Small intestine (tissue), 7 donors: ENCODE measurements around the gene TESK1. TPM values are rescaled to one million over a fixed set of nuclear protein-coding genes. Genes with fewer than 3 reads are reported as not detected.
A peak's percentile ranks its signal among the peaks of the same experiment; 100 is the strongest.

Source experiments
- DNase-seq, 2 donors: peaks; one replicate each; pipeline versions ENCODE4 v3.0.0 to v3.0.0-alpha.2; 2013
- FAIRE-seq: peaks from 2 replicates; lab custom pipeline; 2012; peaks lifted over from hg19 to GRCh38; lab: Jason Lieb, UNC
- H3K27ac ChIP-seq, 3 donors: one replicate each; pipeline ENCODE4 v1.5.1; 2013; ENCODE audit warnings: low read length in 2 of 3, mild to moderate bottlenecking in 2 of 3, control low read depth in 1 of 3, inconsistent platforms in 1 of 3, low read depth in 1 of 3, moderate library complexity in 1 of 3
- H3K27me3 ChIP-seq, 3 donors: one replicate each; pipeline ENCODE4 v1.6.1; 2013; ENCODE audit warnings: low read length in 3 of 3, inconsistent platforms in 1 of 3; ENCODE audit not compliant: control insufficient read depth in 3 of 3, insufficient read depth in 3 of 3
- H3K36me3 ChIP-seq, 3 donors: one replicate each; pipeline ENCODE4 v1.6.1; 2013; ENCODE audit warnings: low read length in 3 of 3, inconsistent platforms in 1 of 3, low read depth in 1 of 3, mild to moderate bottlenecking in 1 of 3, moderate library complexity in 1 of 3; ENCODE audit not compliant: control insufficient read depth in 3 of 3, insufficient read depth in 2 of 3
- H3K4me1 ChIP-seq, 3 donors: one replicate each; pipeline ENCODE4 v1.6.1; 2013; ENCODE audit warnings: low read length in 2 of 3, inconsistent platforms in 1 of 3, low read depth in 1 of 3, mild to moderate bottlenecking in 1 of 3, moderate library complexity in 1 of 3; ENCODE audit not compliant: control insufficient read depth in 3 of 3, insufficient read depth in 2 of 3
- H3K4me3 ChIP-seq, 3 donors: one replicate each; pipeline ENCODE4 v1.5.1; 2013; ENCODE audit warnings: low read length in 3 of 3, control low read depth in 1 of 3, inconsistent platforms in 1 of 3, low read depth in 1 of 3, mild to moderate bottlenecking in 1 of 3, moderate library complexity in 1 of 3
- H3K9me3 ChIP-seq, 2 donors: one replicate each; pipeline ENCODE4 v1.6.1; 2013; ENCODE audit warnings: low read depth in 1 of 2, low read length in 1 of 2; ENCODE audit not compliant: control insufficient read depth in 2 of 2, insufficient read depth in 1 of 2
- WGBS, 3 donors: extraction: QIAGEN DNeasy Blood & Tissue Kit; methylation state at CpG; one replicate each; pipeline ENCODE4 v1.1.7; 2013; 5-methylcytosine and 5-hydroxymethylcytosine counted together
- polyA plus RNA-seq, 4 donors: library from polyadenylated mRNA; stranded (reverse) in 3 of 4; unstranded in 1 of 4; fragments of 200-250 nt in 3 of 4; fragments of 120-200 nt in 1 of 4; gene quantifications; one replicate each; pipeline versions ENCODE4 v1.2.1 to v1.2.3, GENCODE V29; 2013
- donor health status: healthy with polysubstance abuse.
- donor health status: control.
- donor health status: control.
- donor health status: Bipolar disorder and iron deficiency.
- donor health status: healthy.

Gene TESK1
- polyA plus RNA-seq, 4 donors: 22.4 to 53.0 (median 43.1) TPM

- Histone ChIP-seq H3K27ac (no peak overlapping the region), H3K9me3 (no peaks in the 10 kb centered on the region), H3K27me3 (no peaks in the 10 kb centered on the region), H3K4me3 (no peak overlapping the region), H3K36me3 (peaks cover 0 to 56% (median 0%) of the 10 kb centered on the region in 3 donors), H3K4me1 (peaks cover 0 to 11% (median 0%) of the 10 kb centered on the region in 3 donors)
- no peak for DNase-seq
- no peak for FAIRE-seq
- WGBS, 3 donors: 91 to 93% (median 91%) methylated on average over 6 of the region's 6 CpGs
Measured at GRCh38 chr9:35561468-35562261, 43.4 kb upstream of the TESK1 start.

- Histone ChIP-seq H3K27ac (peak overlapping the region in 1 of 3 donors; percentile 1), H3K4me3 (no peak overlapping the region), H3K4me1 (peaks cover 0 to 5% (median 0%) of the 10 kb centered on the region in 3 donors), H3K27me3 (no peaks in the 10 kb centered on the region), H3K36me3 (peaks cover 0 to 44% (median 0%) of the 10 kb centered on the region in 3 donors), H3K9me3 (no peaks in the 10 kb centered on the region)
- DNase-seq (peak in 1 of 2 donors; percentile 5), FAIRE-seq (no peak)
- WGBS, 3 donors: 77 to 85% (median 81%) methylated on average over 20 of the region's 20 CpGs
Measured at GRCh38 chr9:35562895-35563780, 41.9 kb upstream of the TESK1 start.

DNA sequence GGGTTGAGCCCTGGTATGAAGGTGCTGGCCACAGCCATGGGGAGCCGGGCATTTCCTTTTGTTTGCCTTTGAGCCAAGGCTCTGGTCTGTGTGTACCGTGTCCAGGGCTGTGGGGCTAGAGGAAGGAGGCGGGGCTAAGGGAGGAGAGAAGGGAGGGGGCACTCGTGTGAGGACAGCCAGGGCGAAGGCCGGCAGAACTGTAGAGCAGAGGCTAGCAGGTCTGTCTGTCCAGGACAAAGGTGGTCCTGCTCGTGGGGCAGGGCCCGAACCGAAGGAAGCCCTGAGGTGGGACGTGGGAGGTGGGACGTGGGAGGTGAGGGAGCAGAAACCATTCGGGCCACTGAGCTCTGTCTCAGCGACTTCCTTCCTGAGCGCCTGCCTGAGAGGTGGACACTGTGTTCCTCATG, 41.3 kb upstream of the TESK1 start:
- Histone ChIP-seq H3K36me3 (peaks cover 0 to 38% (median 0%) of the 10 kb centered on the region in 3 donors), H3K4me3 (no peak overlapping the region), H3K27ac (peak overlapping the region in 1 of 3 donors; percentile 1), H3K9me3 (no peaks in the 10 kb centered on the region), H3K4me1 (peaks cover 0 to 5% (median 0%) of the 10 kb centered on the region in 3 donors), H3K27me3 (no peaks in the 10 kb centered on the region)
- FAIRE-seq: no peak
- DNase-seq: peak in 1 of 2 donors; percentile 53
- 50 to 61% (median 60%) methylated on average over 13 to 14 of the region's 14 CpGs for WGBS, 3 donors

GRCh38 chr9:35564658-35565061, 40.4 kb upstream of the TESK1 start:
- Histone ChIP-seq H3K36me3 (peaks cover 0 to 32% (median 0%) of the 10 kb centered on the region in 3 donors), H3K27me3 (no peaks in the 10 kb centered on the region), H3K27ac (no peak overlapping the region), H3K4me3 (no peak overlapping the region), H3K9me3 (no peaks in the 10 kb centered on the region), H3K4me1 (peaks cover 0 to 5% (median 0%) of the 10 kb centered on the region in 3 donors)
- FAIRE-seq: no peak
- DNase-seq: no peak
- 85 to 94% (median 87%) methylated on average over 7 of the region's 7 CpGs for WGBS, 3 donors

- 95 to 100% (median 100%) methylated on average over 2 of the region's 2 CpGs for WGBS, 3 donors
- FAIRE-seq (no peak), DNase-seq (no peak)
- Histone ChIP-seq H3K4me3 (no peak overlapping the region), H3K36me3 (peaks cover 0 to 14% (median 0%) of the 10 kb centered on the region in 3 donors), H3K27me3 (no peaks in the 10 kb centered on the region), H3K27ac (no peak overlapping the region), H3K9me3 (no peaks in the 10 kb centered on the region), H3K4me1 (peaks cover 0 to 5% (median 0%) of the 10 kb centered on the region in 3 donors)
Measured at GRCh38 chr9:35566417-35566816, 38.6 kb upstream of the TESK1 start.

GRCh38 chr9:35568196-35568595, 36.9 kb upstream of the TESK1 start:
- peaks cover 0 to 1% (median 0%) of the 10 kb centered on the region in 3 donors for H3K36me3 ChIP-seq
- FAIRE-seq (no peak), DNase-seq (no peak)
- 90 to 97% (median 96%) methylated on average over 4 of the region's 4 CpGs for WGBS, 3 donors
- no peak overlapping the region for H3K4me3 ChIP-seq
- H3K27ac ChIP-seq: no peak overlapping the region
- no peaks in the 10 kb centered on the region for H3K27me3 ChIP-seq
- H3K4me1 ChIP-seq: peaks cover 0 to 4% (median 0%) of the 10 kb centered on the region in 3 donors
- H3K9me3 ChIP-seq: no peaks in the 10 kb centered on the region

- H3K27me3 ChIP-seq: no peaks in the 10 kb centered on the region
- 69 to 89% (median 87%) methylated on average over 5 of the region's 5 CpGs for WGBS, 3 donors
- no peaks in the 10 kb centered on the region for H3K4me1 ChIP-seq
- no peak for FAIRE-seq
- H3K9me3 ChIP-seq: no peaks in the 10 kb centered on the region
- no peaks in the 10 kb centered on the region for H3K36me3 ChIP-seq
- no peak overlapping the region for H3K4me3 ChIP-seq
- no peak overlapping the region for H3K27ac ChIP-seq
- no peak for DNase-seq
Measured at GRCh38 chr9:35569206-35569605, 35.9 kb upstream of the TESK1 start.
